Keratinocyte (primary cell): ENCODE results near the gene SPAG9.

Experiments
- EZH2 ChIP-seq: IDR thresholded peaks from one replicate; pipeline ENCODE4 v1.6.1; 2012; ENCODE audit warnings: inconsistent platforms, mild to moderate bottlenecking, low read length, moderate library complexity
- TF ChIP-seq, protein P1 (sequence below), 3 experiments: IDR thresholded peaks in 1 of 3; conservative IDR thresholded peaks in 1 of 3; optimal IDR thresholded peaks in 1 of 3; 2 replicates in 2 of 3; 3 replicates in 1 of 3; pipeline versions ENCODE3 to v1.5.1; 2011; ENCODE audit warnings: low read length in 3 of 3, mild to moderate bottlenecking in 3 of 3, moderate library complexity in 2 of 3, control low read depth in 1 of 3, inconsistent platforms in 1 of 3; ENCODE audit not compliant: insufficient read depth in 2 of 3; ENCODE audit errors: extremely low read depth in 1 of 3

DNA sequence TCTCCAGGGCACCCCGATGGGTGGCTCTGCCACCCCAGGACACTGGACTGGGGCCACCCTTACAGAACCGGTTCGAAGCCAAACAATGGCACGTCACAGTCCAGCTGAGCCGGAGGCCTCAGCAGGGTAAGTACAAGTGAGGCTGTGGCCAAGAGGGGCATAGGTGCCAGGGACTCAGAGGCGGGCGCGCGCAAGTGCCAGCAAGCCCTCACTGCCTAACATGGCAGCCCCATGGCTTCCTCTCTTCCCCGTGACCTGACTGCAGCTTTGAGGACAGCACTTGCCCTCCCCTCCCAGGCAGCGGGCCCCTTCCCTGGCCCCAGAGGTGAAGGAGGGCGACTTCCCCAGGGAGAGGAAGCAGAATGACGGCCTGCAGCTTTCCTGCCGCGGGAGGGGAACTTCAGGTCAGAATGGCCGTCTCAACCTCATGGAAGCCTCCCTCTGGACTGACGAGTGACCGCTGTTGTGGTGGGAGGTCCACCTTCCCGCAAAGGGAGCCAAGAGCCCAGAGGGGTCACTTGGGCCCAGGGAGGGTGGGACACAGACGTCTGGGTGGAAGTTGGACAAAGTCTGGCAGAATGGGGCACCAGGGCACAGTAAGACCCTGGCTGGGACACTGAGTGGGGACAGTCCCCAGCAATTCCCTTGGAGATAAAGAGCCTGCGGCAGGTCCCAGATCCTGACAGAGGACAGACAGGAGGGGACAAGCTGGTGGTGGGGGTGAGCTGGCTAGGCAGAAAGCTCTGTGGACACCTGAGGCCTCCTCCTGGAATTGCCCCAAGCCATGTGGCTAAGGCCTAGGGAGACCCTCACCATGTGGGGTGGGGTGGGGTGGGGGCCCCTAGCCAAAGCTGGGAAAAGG, 202.4 kb downstream of the SPAG9 start:
- TF ChIP-seq, protein P1, sequence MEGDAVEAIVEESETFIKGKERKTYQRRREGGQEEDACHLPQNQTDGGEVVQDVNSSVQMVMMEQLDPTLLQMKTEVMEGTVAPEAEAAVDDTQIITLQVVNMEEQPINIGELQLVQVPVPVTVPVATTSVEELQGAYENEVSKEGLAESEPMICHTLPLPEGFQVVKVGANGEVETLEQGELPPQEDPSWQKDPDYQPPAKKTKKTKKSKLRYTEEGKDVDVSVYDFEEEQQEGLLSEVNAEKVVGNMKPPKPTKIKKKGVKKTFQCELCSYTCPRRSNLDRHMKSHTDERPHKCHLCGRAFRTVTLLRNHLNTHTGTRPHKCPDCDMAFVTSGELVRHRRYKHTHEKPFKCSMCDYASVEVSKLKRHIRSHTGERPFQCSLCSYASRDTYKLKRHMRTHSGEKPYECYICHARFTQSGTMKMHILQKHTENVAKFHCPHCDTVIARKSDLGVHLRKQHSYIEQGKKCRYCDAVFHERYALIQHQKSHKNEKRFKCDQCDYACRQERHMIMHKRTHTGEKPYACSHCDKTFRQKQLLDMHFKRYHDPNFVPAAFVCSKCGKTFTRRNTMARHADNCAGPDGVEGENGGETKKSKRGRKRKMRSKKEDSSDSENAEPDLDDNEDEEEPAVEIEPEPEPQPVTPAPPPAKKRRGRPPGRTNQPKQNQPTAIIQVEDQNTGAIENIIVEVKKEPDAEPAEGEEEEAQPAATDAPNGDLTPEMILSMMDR (optimal IDR thresholded peaks at IDR 0.05 in 1 of 3, IDR thresholded peaks at IDR 0.05 in 1 of 3, conservative IDR thresholded peaks at IDR 0.05 in 1 of 3; ENCODE audit: extremely low read depth in 1 of 3, insufficient read depth in 2 of 3, low read length in 3 of 3): no peak
- TF ChIP-seq EZH2: no peak
